ENCODE data around the gene COL4A2.

COL4A2 gene

GRCh38 chr13:110399801-110400200 lies 92.7 kb downstream of the COL4A2 start:
- no peaks in the 10 kb centered on the region for H3K9me3 ChIP-seq (ENCODE audit: low read length)
- H3K4me2 ChIP-seq (ENCODE audit: low read length), result no peak overlapping the region
- no peaks in the 10 kb centered on the region for H3F3A ChIP-seq (ENCODE audit: insufficient read depth, low read length)
- no peaks in the 10 kb centered on the region for H3K9me2 ChIP-seq (ENCODE audit: low read depth, low read length)
- H3K9ac ChIP-seq (ENCODE audit: low read length), result no peak overlapping the region
- no peak overlapping the region for H3K4me3 ChIP-seq (ENCODE audit: low read depth, low read length, poor library complexity, severe bottlenecking)
- H3K79me2 ChIP-seq (ENCODE audit: insufficient read depth, low read length), result no peaks in the 10 kb centered on the region
- no peaks in the 10 kb centered on the region for H3K27me3 ChIP-seq (ENCODE audit: insufficient read depth, low read length)
- no peaks in the 10 kb centered on the region for H3K4me1 ChIP-seq (ENCODE audit: insufficient read depth, low read length, severe bottlenecking)
- no peak for TF ChIP-seq EZH2 (IDR thresholded peaks at IDR 0.05; ENCODE audit: borderline replicate concordance, low read length)
- TF ChIP-seq CTCF (IDR thresholded peaks at IDR 0.05; ENCODE audit: low read length), result no peak
- H3K27ac ChIP-seq (ENCODE audit: low read depth, low read length, poor library complexity, severe bottlenecking), result no peak overlapping the region
- no peaks in the 10 kb centered on the region for H3K36me3 ChIP-seq (ENCODE audit: insufficient read depth, low read length)
- no peaks in the 10 kb centered on the region for H4K20me1 ChIP-seq (ENCODE audit: insufficient read depth, low read length)
- H2AFZ ChIP-seq (ENCODE audit: low read length), result no peak overlapping the region

GRCh38 chr13:110400786-110401533 lies 93.9 kb downstream of the COL4A2 start:
- H3K9ac ChIP-seq (ENCODE audit: low read length), result no peak overlapping the region
- no peak overlapping the region for H3K4me2 ChIP-seq (ENCODE audit: low read length)
- no peaks in the 10 kb centered on the region for H3K27me3 ChIP-seq (ENCODE audit: insufficient read depth, low read length)
- no peak overlapping the region for H3K27ac ChIP-seq (ENCODE audit: low read depth, low read length, poor library complexity, severe bottlenecking)
- H4K20me1 ChIP-seq (ENCODE audit: insufficient read depth, low read length), result no peaks in the 10 kb centered on the region
- H3K36me3 ChIP-seq (ENCODE audit: insufficient read depth, low read length), result no peaks in the 10 kb centered on the region
- H3K79me2 ChIP-seq (ENCODE audit: insufficient read depth, low read length), result no peaks in the 10 kb centered on the region
- no peak overlapping the region for H3K4me3 ChIP-seq (ENCODE audit: low read depth, low read length, poor library complexity, severe bottlenecking)
- no peaks in the 10 kb centered on the region for H3K4me1 ChIP-seq (ENCODE audit: insufficient read depth, low read length, severe bottlenecking)
- H3K9me3 ChIP-seq (ENCODE audit: low read length), result no peaks in the 10 kb centered on the region
- no peaks in the 10 kb centered on the region for H3F3A ChIP-seq (ENCODE audit: insufficient read depth, low read length)
- TF ChIP-seq CTCF (IDR thresholded peaks at IDR 0.05; ENCODE audit: low read length) (no peak), EZH2 (IDR thresholded peaks at IDR 0.05; ENCODE audit: borderline replicate concordance, low read length) (no peak)
- H3K9me2 ChIP-seq (ENCODE audit: low read depth, low read length), result no peaks in the 10 kb centered on the region
- no peak overlapping the region for H2AFZ ChIP-seq (ENCODE audit: low read length)

GRCh38 chr13:110402299-110403069 lies 95.4 kb downstream of the COL4A2 start:
- H3K4me3 ChIP-seq (ENCODE audit: low read depth, low read length, poor library complexity, severe bottlenecking), result no peak overlapping the region
- H3K4me2 ChIP-seq (ENCODE audit: low read length), result no peak overlapping the region
- no peak for TF ChIP-seq CTCF (IDR thresholded peaks at IDR 0.05; ENCODE audit: low read length)
- TF ChIP-seq EZH2 (IDR thresholded peaks at IDR 0.05; ENCODE audit: borderline replicate concordance, low read length), result no peak
- H3K27me3 ChIP-seq (ENCODE audit: insufficient read depth, low read length), result no peaks in the 10 kb centered on the region
- H3K36me3 ChIP-seq (ENCODE audit: insufficient read depth, low read length), result no peaks in the 10 kb centered on the region
- H4K20me1 ChIP-seq (ENCODE audit: insufficient read depth, low read length), result no peaks in the 10 kb centered on the region
- H3K9me2 ChIP-seq (ENCODE audit: low read depth, low read length), result no peaks in the 10 kb centered on the region
- H3K4me1 ChIP-seq (ENCODE audit: insufficient read depth, low read length, severe bottlenecking), result no peaks in the 10 kb centered on the region
- H2AFZ ChIP-seq (ENCODE audit: low read length), result no peak overlapping the region
- no peaks in the 10 kb centered on the region for H3K79me2 ChIP-seq (ENCODE audit: insufficient read depth, low read length)
- H3K27ac ChIP-seq (ENCODE audit: low read depth, low read length, poor library complexity, severe bottlenecking), result no peak overlapping the region
- no peaks in the 10 kb centered on the region for H3F3A ChIP-seq (ENCODE audit: insufficient read depth, low read length)
- H3K9ac ChIP-seq (ENCODE audit: low read length), result no peak overlapping the region
- no peaks in the 10 kb centered on the region for H3K9me3 ChIP-seq (ENCODE audit: low read length)
